ENCODE data around the gene L3MBTL3.

L3MBTL3 gene

DNA sequence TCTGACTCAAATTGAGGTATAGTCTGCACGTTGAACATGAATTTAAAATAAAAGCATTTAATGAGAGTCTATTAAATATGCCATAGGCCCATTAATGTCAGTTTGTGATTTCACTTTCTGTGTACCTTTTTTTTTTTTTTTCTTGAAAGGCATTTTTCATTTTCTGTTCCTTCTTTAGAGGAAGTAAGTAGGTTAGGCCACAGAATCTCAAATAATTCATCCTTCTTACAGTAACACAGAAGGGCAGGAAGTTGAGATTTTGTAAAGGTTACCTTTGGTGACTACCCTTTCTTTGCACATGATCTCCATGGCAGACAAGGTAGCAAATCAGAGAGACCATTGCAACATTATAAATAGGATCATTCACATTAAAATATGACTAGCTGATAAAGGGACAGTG is 9.6 kb downstream of the L3MBTL3 start:
- DNase-seq (ENCODE audit: low spot score) = no peak

DNA sequence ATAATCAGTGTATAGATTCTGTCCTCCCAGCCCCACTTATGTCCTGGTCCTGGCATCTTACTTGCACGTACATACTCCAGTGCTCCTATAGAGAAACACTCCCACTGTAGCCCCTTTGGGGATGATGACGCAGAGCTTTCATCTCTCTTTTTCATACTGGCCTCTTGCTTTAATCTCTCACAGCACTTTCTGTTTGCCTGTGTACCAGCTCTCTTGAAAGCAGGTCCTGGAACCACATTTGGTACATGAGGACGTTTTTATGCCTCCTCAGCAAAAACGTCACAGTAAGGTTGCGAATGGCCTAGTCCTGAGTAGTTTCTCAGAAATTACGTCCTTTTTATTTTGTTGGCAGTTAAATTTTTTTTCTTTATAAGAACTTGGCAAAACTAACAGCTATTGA is 10.8 kb downstream of the L3MBTL3 start:
- no peak for DNase-seq (ENCODE audit: low spot score)

DNA sequence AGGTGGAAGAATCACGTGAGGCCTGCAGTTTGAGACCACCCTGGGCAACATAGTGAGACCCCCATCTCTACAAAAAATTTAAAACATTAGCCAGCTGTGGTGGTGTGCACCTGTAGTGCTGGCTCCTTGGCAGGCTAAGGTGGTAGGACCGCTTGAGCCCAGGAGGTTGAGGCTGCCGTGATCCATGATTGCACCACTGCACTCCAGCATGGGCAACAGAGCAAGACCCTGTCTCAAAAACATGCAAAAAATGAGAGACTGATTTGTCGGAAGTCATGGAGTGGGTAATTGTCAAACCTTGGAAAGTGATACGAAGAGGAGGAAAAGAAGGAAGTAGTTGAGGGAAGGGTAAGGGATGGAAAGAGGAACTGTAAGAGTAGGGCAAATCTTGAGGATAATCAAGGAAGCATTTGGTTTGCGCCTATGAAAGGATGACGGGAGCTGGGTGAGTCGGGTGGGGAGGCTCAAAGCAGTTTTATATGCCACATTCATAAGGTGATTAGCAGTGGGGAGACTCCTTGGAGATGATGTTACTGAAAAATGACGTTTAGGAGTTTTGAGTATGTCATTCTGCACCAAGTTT is 14.5 kb downstream of the L3MBTL3 start:
- no peak for DNase-seq (ENCODE audit: low spot score)

DNA sequence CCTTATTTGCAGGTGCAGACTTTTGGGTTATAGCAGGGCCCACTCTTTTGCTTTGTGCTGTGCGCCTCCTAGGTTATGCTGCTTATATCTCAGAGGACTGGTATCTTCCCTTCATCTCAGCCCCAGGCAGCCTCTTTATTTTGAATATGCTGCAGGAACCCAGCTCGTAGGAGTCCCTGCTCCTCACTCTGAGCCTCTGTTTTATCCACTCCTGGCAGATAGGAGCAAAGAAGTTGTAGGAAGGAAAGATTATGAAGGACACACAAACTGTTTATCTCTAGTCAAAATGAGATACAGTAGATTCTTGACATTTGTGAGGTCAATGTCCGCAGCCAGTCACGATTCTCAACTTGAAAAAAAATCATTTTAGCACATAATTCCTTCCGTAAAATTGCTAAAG is 15.6 kb downstream of the L3MBTL3 start:
- no peak for DNase-seq (ENCODE audit: low spot score)

DNA sequence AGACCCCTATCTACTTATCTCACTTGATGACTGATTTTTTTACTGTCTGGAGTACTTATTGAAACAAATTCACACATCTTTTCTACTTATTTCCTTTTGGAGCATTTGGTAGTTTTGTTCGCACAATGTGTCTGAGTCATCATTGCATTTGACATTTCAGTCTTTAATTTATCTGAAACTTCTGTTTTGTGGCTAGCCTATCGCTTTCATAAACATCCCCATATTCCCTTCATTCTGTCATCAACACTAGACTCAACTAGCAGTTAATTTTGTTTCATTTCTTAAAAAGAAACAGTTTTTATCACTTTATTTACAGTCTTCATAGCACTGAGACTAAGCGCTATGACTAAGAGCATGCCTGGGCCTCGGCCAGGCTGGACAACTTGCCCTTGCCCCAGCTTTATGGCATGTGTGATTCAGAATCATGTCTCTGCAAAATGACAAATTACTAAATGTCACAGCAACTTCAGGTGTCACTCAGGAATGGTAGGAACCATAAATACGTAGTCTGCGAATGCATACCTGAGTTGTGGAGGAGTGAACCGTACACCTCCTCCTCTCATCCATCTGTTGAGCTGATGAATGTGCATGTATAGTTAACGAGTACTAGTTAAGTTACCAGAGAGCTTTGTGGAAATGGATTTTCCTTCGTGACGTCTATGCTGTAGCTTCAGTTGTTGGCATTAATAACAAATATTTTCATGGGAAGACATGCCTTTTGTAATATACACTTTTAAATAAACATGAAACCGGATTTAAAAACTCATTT is 16.2 kb downstream of the L3MBTL3 start:
- no peak for DNase-seq (ENCODE audit: low spot score)

DNA sequence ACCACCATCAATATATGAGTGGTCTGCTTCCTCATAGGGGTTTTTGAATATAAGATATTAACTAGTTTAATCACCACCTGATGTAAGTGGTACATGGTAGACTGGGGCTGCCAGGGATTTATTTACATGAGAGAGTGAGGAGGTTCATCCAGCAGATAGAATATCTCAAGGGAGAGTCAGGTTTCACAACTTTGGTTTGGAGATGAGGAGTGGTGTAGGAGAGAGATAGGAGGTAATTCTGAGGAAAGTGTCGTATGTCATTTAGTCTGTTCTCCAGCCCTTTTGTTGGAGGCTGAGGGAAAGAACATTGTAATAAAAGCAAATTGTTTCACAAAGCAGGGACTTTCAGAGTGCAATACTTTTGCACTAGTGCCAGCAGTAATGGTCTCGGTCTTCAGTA is 16.8 kb downstream of the L3MBTL3 start:
- DNase-seq (ENCODE audit: low spot score) = no peak

DNA sequence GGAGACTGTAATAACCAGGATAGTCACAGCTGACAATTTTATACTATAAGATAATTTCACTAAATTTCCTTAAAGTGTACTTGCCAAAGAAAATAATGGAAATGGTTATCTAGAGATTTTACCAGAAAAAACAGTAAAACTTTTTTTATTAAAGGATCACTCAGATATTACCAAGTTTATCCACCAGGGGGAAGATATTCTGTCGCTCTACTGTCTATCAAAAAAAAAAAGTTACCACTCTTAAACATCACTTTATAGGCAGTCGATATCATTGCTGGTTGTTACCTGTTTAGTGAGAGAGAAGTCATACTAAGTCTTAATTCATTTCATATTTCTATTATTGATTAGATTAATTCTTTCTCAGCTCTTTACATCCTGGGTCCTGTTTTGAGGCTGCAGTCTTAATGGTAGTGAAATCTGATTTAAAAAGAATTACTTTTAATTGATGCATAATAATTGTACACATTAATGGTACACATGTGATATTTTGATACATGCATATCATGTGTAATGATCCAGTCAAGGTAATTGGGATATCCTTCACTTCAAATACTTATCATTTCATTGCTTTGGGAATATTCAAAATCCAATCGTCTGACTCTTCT is 18.9 kb downstream of the L3MBTL3 start:
- DNase-seq (ENCODE audit: low spot score) = no peak

DNA sequence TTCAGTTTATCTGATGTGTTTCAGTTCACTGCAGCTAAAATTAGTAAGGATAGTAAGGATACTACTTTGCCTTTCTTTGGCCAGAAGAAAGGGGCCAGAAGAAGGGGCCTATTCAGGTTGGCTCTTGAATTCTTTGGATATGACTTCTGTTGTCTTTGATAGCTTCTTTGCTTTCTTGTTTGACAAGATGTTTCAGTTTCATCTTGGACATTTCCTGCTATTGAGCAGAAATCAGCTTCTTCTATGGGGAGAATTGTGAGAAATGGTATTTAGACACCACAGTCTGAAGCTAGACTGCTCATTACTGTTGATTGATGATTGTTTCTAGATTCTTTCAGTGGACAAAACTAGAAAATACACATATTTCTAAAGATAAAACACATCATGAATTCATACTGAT is 23.2 kb downstream of the L3MBTL3 start:
- DNase-seq (ENCODE audit: low spot score) = no peak

DNA sequence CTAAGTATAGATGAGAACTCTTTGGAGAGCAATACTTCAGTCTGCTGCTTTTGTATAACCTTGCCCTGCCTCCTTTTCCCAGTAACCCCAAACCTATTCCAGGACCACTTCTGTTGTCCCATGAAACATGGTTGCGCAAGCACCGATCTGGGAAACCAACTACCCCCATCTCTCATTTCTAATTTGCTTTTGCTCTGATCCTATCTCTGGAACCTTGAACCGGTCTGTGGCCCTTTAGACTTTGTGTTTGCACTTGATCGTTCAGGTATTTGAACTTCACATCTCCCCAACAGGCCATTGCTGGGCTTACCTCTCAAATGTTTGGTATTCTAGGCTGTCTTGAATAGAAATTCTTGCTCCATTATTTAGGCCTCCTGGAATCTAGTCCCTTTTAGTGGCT is 25.0 kb downstream of the L3MBTL3 start:
- no peak for DNase-seq (ENCODE audit: low spot score)

DNA sequence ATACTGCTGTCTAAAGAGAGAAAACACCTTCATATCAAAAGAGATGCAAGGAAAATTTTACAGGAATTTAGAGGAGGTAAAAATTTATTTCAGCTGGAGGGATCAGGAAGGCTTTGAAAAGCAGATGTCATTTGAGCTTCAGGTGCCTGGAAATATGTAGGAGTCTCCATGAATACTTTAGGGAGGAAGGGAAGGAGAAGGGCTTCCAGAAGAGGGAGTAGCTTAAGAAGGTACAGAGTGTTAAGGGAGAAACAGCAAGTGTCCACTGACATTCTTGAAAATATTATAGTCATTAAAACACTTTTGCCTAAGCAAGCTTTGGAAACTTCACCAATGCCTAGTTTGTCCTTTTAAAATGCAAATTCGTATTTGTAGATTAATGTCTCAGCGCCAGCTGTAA is 27.2 kb downstream of the L3MBTL3 start:
- DNase-seq (ENCODE audit: low spot score) = no peak

DNA sequence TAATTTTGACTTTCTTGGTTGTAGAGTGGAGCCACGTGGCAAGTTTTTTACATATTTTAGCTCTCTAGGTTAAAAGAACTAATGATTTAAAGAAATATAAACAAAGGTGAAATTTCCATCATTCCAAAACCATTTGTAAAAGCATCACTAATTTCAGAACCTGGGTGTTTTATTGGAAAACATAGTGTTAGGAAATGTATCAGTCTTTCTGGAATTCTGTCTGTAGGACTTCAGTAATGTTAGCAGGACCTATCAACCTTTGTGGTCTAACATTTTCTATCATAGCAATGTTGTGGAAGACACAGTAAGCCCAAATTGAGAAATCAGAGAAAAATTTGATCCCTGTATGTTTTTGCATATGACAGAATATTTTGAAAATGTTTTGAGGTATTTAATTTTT is 28.3 kb downstream of the L3MBTL3 start:
- no peak for DNase-seq (ENCODE audit: low spot score)

DNA sequence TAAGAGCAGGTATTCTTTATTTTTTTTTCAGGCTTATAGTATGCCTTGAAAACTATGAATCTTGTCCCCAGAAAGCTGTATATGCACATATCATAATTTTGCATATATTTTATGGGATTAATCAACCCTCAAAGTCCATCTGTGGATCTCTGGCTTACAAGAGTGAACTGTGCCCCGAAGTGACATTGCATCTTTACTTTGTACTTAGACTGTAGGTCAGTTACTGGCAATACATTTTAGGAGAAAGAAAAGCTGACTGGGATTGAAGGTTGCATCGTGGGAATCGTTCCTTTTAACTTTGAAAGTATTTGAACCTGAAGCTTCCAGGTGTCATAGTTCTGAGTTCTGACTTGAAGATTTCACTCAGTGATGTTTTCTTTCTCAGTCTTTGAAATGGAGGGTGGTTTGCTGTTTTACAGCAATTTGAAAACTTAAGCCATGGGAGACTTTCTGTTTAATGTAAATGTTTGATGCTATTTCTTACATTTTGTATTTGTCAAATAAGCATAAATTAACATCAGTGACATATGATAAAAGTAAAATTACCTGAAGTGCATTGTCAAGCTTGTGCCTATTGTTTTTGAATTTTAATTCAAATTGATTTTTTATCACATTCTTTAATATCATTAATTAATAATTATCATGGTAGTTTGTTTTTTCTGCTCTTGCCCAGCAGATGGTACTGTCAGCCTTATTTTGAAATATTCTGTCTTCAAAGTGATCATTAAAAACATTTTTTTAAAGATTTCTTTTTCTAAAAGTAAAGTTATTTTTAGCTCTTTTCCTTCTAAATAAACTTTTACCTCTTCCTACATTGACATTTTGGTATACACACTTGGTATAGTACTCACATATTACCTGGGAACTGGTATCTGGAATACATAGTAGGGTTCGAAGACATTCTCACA is 29.0 kb downstream of the L3MBTL3 start:
- no peak for DNase-seq (ENCODE audit: low spot score)

DNA sequence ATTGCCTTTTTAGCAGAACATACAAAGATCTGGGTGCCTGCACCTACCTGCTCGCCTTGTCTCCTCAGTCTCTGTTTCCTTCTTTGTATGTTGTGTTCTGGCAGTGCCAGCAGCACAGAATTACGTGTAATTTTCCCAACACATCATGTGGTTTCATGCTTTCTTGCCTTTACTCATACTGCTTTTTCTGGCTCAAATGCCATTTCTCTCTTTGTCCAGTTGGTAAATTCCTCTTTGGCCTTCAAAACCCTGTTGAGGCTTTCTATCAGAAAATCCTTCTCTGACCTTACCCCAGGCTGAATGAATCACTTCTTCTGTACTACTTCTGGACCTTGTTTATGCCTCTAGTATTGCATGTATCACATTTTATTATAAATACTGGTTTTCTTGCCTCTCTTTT is 31.8 kb downstream of the L3MBTL3 start:
- DNase-seq (ENCODE audit: low spot score) = no peak

DNA sequence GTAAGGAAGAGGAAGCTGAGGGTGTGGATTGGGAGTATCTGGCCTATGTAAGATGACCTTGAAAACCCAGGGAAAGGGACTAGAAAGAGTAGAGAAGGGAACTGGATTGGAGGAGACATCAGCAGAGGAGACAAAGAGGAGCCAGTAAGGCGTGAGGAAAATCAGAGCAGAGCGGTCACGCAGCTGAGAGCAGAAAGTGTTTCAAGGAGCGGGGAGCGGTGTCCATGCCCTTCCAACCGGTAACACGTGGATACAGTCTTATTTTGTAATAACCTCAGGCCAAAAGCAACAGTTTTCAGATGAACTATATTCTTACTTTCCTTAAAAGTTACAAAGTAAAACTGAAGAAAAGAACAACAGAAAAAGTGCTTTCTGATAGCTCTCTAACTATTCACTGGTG is 36.3 kb downstream of the L3MBTL3 start:
- DNase-seq (ENCODE audit: low spot score) = no peak

DNA sequence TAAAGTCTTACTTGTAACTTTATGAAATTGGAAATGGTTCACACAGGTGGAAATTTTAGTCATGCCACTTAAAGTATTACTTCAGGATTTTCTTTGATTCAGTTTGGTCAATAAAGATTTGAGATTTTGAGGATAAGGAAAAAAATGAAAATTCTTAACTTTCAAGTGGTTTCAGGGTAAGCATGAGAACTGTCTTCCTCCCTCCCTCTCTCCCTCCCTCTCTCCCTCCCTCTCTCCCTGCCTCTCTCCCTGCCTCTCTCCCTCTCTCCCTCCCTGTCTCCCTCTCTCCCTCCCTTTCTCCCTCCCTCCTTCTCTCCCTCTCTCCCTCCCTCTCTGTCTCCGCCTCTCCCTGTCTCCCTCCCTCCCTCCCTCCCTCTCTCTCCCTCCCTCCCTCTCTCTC is 36.9 kb downstream of the L3MBTL3 start:
- no peak for DNase-seq (ENCODE audit: low spot score)

DNA sequence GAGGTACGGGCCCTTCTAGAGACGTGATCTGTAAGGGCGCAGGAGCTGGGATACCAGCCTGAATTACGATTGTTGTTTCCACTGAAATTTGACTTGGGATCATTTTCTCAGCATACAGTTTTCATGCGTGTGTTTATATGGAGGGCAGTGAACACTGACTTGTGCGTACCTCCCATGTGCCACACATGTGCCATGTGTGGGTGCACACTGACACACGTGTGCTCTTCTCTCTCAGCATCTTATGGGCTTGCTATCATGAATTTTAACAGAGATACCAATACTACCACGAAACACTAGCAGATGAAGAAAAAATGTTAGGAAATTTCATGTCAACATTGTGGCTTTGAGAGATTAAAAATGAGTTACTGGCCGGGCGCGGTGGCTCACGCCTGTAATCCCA is 39.1 kb downstream of the L3MBTL3 start:
- DNase-seq (ENCODE audit: low spot score) = no peak

DNA sequence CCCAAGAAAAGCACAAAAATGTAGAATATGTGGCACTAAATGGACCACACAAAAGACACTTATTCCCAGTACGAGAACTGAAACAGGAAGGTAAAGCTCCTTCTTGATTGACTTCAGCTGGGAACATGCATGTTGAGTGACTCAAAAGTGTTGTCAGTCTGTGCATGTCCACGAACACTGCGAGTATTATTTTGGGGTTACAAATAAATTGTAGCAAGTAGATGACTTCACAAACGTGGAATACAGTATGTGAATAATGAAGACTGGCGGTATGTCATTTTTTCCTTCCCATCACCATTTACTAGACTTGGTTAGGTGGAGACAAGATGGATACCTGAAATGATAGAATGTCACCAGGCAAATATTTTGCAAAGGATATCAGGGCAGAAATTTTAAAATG is 45.4 kb downstream of the L3MBTL3 start:
- no peak for DNase-seq (ENCODE audit: low spot score)

DNA sequence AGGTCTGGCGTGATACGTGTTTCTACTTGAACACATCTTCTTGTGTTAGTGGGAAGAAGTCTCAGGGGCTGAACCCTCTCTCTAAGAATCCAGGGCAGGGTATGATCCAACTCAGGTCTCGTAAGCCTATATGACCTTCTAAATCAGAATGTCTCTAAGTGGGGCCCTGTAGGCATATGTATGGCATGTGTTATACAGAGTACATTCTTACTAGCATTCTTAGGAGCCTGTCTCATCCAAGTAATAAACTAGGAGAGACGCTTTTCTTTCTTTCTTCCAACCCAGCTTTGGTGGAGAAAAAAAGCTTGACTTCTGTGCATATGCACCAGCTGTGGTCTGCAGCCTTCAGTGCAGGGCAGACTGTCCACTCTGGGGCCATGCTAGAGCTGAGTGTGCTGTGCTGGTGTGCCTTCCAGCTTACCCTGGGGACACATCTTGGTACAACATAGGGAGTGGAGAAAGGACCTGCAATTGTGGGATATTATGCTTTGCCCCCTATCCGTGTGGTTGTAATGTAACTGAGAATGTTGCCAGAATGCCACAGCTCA is 47.3 kb downstream of the L3MBTL3 start:
- no peak for DNase-seq (ENCODE audit: low spot score)

DNA sequence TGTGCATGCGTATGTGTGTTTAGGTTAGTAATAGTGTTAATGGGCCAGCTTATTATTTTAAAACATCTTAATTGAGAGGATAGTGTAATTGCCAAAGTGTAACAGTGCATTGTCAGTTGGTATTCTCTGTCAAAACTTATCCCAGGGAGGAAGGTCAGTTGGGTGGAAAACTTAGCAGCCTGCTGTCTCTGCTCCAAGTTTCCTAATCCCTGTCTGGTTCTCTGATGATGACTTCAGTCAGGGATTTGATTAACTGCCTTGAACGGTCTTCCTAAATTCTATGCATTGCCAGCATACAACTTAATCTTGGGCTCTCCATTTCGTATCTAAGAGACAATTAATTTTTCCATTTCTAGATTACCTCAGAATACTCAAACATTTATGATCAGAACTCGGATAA is 51.1 kb downstream of the L3MBTL3 start:
- DNase-seq (ENCODE audit: low spot score) = no peak

DNA sequence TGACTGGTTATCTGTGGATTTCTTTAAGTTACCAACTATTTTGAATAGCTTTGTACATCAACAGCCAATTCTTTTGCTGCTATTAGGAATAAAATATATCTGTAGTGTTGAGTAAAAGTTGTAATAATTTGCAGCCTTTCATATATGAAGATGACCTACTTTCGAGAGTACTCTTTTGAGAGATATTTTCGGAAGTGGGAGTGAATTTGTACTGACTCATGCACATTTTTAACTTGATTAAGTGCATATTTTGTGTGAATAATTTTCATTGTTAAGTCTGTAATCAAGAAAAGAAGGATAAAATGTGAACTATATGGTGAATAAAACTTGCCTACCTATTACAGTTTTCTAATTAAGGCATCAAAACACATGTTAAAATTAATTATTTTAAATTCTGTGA is 51.9 kb downstream of the L3MBTL3 start:
- DNase-seq (ENCODE audit: low spot score) = no peak

DNA sequence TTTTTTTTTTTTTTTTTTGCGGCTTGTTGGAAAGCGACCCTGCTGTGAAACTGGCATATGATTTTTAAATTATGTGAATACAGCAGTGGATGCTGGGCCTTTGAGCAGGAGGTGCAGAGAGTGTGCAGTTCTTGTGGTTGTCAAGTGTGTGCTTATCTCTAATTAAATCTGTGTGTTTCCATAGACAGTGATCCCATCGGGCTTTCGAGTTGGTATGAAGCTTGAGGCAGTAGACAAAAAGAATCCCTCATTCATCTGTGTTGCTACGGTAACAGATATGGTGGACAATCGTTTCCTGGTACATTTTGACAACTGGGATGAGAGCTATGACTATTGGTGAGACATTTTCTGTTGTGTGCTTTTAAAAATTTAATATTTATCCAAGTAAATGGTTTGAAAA is 52.4 kb downstream of the L3MBTL3 start:
- no peak for DNase-seq (ENCODE audit: low spot score)

DNA sequence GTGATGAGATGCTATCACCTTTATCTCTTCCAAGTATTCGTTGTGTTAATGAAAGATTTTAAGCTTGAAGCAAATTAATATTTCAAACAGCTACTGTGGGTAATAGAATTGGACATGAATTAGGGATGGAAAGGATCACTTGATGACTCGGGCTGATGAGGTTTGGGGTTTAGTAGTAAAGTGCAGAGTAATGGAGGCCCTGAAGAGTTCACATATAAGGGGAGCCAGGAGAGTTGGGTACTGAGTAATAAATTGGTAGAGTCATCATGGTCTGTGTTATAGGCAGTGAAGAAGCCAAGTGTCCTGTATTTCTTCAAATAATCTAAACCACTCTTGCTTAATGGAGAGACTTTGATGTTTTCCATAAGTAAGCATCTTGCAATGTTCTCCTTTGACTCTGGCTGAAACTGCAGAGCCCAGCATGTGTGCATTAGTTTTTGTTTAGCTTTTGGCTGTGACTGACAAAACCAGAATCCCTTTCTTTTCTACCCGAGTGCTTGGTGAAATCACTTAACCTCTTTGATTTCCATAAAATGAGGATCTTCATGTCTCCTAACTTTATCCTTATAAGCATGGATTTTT is 57.6 kb downstream of the L3MBTL3 start:
- no peak for DNase-seq (ENCODE audit: low spot score)
